Fibroblast of skin of scalp (primary cell): ENCODE data around the gene FZD7.

Experiments used
- DNase-seq: peaks from one replicate; pipeline ENCODE4 v3.0.0-alpha.2; 2013

The FZD7 gene

DNA sequence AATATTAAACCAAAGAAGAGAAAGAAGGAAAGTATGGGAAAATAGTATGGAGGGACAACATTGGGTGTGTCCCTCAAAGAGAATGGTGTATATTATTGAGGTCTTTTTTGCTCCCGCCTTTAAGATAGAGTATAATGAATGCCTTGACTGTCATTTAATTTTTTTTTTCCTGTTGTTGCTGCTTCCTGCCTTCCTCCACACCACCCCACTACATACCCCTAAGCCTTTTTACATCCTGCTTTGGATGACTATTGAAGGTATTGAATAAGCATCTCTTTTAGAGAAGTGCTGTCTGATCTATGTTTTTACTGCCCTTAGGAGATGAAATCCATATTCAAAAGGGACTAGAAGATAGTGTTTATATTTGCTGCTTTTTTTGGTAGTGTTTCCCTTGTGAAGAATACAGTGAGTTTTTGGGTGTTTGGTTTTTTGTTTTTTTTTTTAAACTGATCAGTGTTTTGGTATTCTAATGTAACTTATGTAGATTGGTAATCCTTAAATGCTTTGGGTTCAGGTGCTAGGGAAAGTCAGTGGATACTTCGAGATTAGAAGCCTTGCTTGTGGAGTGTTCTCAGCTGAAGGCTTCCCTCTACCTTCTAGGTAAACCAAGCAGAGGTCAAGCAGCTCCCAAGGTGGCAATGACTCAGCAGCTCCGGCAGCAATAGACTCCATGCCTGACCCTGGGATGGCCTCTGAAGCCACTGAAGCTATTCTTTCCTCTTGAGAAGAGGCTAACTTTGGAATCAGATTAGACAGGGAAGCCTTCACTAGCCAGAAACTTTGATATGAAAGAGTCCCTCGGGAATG lies 5.0 kb downstream of the FZD7 start:
- DNase-seq = peak; percentile 47

GRCh38 chr2:202039278-202040078 lies 5.8 kb downstream of the FZD7 start:
- DNase-seq = no peak

DNA sequence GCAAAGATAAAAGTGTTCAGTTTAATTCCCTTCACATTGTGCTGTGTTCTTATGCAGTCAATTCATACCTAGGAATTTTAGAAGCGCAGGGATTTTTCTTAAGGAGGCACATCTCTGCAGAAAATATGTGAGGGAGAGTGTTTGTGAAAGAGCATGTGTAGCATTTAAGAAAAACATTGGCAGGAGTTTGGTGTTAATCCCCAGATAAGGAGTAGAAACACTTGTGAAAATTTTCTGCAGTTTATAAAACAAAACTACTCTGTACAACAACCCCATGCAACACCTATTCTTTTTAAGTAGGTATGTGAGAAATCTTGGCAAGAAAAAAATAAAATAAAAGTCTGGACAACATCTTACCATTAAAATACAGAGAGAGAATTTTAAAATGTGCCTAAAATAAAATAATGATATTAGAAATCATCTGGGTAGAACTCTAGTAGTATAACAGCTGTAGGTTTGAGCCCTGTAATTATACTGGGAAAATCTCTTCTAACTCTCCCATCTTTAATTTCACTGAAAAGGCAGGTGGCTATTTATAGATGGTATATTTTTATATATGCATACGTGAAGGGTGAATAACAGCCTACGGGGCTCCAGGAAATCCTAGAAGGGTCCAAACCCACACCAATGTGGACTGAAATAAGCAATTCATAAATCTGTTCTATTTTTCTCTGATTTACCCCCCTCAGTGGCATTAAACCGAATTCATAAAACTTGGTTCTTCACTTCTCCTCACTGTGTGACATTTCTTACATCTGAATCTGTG lies 6.6 kb downstream of the FZD7 start:
- no peak for DNase-seq

DNA sequence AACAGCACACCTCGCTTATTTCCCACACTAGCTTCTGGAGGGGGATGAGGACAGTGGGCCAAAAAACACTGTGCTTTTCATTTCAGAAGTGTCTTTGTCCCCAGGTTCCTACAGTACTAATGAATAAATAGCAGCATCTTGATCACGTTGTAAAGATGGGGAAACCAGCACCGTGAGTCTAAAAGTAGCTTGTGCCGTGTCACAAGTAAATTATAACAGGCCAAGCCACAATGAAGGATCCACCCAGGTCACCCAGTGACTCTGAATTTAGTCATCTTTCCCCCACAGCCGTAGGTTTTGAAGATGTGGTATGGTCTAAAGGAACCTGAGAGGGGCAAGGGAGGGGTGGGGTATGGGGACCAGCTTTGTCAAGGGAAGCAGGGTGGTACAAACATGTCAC lies 8.8 kb downstream of the FZD7 start:
- no peak for DNase-seq

DNA sequence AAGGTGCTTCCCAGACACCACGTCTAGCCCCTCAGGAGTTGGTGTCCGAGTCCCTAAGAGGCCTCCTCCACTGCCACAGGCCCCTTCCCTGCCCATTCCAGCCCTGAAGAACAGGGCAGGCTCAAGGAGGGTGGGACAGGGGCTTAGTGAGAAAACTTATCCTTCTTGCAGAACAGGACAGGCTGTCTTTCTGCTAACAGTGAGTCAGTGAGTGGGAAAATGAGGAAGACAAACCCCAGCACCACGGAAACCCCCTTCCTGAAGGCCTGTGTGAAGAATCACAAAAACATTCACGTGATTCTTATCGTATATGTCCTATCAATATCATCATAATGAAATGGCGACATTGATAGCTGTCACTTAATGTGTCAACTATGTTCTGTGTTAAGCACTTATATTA lies 9.8 kb downstream of the FZD7 start:
- no peak for DNase-seq

DNA sequence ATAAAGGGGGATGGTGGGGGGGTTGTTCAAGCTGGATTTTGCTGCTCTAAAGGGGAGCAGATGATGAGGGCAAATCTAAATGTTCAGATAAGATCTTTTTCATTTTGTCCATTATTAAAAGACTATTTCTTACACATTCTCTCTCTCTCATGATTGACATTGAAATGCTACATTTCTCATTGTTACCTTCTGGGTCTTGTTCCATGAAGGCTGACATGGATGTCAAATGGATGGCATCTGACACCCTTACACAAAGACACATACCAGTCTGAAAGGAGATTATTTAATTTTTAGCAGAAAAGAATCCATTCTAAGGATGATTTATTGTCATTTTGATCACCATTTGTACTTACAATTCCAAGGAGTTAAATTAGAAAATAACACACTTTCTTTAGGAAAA lies 11.1 kb downstream of the FZD7 start:
- no peak for DNase-seq

- no peak for DNase-seq
Measured at GRCh38 chr2:202046572-202046971, 12.9 kb downstream of the FZD7 start.

DNA sequence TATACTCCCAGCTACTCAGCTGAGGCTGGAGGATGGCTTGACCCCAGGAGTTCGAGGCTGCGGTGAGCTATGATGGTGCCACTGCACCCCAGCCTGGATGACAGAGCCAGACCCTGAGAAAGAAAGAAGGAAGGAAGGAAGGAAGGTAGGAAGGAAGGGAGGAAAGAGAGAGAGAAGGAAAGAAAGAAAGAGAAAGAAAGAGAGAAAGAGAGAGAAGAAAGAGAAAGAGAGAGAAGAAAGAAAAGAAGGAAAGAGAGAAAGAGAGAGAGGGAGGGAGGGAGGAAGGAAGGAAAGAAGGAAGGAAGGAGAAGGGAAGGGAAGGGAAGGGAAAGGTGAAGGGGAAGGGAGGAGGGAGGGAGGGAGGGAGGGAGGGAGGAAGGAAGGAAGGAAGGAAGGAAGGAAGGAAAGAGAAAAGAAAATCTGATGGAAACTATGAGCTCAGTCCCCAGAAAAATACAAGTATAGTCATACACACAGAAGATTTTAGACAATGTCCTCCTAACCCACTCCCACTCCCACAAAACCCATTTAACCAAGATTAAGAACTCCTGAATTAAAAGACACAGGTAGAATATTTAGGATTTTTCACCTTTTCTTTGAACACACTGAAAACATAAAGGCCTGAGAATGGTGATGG lies 15.6 kb downstream of the FZD7 start:
- DNase-seq = no peak

GRCh38 chr2:202049840-202050239 lies 16.2 kb downstream of the FZD7 start:
- DNase-seq = no peak

- no peak for DNase-seq
Measured at GRCh38 chr2:202050652-202051051, 17.0 kb downstream of the FZD7 start.

- peak; percentile 81 for DNase-seq
Measured at GRCh38 chr2:202051499-202052161, 18.0 kb downstream of the FZD7 start.

- no peak for DNase-seq
Measured at GRCh38 chr2:202052235-202052634, 18.6 kb downstream of the FZD7 start.

DNA sequence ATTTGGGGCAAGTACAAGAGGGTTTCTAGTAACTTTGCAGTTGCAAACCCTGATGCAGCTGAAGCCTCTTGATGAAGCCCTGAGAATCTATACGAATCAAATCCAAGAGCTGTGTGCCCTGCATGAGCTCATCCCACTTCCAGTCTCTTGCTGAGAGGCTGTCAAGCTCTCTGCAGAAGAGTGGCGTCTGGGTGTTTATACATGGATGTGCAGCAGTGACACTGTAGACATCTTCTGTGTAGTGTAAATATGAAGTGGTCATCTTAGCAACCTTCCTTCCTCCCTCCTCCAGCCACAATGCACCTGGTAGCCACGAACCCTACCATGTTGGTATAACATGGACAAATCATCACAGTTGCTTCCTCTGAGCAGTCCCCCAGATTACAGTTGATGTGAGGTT lies 21.0 kb downstream of the FZD7 start:
- DNase-seq = no peak

GRCh38 chr2:202056611-202057010 lies 23.0 kb downstream of the FZD7 start:
- peak; percentile 36 for DNase-seq

- no peak for DNase-seq
Measured at GRCh38 chr2:202060218-202060617, 26.6 kb downstream of the FZD7 start.

DNA sequence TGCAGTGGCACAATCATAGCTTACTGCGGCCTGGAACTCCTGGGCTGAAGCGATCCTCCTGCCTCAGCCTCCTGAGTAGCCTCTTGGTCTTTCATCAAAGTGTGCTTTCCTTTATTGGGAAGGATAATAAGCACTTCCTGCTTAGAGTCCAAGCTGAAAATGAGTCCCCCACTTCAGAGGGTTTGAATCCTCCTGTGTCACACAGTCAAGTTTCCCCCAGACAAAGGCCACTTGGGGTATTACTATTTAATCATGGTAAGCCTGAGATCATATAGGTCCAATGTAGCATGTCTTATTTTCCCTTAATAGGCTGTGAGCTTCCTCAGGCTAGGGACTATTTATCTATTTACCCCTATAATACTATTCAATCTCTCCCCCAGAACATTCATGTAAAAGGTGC lies 28.0 kb downstream of the FZD7 start:
- DNase-seq = no peak

DNA sequence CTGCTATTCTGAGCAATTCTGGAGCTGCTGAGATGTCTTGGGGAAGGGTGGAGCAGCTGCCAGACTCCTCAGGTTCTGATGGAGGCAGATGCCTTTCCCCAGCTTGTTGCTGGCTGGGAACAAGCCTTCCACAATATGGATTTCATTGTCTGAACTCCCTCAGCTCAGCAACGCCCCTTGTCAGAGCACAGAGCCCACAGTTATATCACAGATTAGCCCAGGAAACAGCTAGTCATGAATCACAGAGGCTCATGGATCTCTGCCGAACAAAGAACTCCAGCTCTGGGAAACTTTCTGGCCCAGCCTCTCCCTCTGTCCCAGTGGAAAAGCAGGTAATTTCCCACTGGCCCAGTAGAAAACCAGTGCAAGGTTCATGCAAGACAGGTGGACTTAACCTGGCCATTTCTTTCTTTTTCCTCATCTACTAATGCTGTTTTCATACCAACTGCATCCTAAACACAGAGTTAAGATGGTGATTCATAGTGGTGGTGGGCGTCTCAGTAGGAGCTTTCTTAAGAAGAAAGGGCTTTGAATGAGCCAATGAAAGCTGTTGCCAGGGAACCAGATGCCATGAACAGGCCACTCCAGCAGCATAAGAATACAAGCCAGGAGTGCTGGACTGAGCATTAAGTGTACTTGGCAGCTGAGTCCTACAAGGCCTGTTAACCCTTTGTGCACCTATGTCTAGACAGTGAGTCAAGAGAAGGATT lies 30.7 kb downstream of the FZD7 start:
- DNase-seq = peak; percentile 80

- DNase-seq = no peak
Measured at GRCh38 chr2:202064881-202065230, 31.2 kb downstream of the FZD7 start.

DNA sequence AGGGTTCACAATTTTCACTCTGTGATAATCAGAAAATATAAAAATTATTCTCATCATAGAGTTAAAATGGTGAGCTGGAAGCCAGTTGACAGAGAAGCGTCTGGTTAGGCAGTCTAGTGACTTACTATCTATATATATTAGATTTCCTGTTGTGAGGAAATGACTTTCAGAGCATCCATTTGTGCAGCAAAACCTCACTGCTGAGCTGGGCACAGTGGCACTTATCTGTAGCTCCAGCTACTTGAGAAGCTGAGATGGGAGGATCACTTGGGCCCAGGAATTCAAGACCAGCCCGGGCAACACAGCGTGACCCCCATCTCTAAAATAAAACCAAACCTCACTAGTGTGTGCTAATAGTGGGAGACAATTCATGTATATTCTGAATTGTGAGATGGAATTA lies 32.2 kb downstream of the FZD7 start:
- DNase-seq = no peak

DNA sequence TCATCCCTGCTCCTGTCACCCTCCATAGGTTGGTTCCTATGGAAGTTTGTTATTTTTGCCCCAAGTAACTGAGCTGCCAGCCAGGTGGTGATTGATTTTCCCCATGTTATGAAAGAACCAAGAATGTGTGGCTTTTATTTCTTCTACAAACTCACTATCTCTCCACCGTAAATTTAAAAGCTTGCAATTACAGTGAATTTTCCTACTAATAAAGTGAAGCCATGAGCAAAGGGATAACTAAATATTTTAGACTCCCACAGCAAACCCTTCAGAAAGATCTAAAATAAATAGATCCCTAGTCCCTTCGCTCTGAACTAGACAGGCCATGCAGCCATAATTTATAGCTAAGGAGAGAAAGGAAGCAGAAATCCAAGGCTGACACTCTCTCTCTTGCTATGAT lies 33.2 kb downstream of the FZD7 start:
- DNase-seq = no peak

- DNase-seq = no peak
Measured at GRCh38 chr2:202067589-202067988, 33.9 kb downstream of the FZD7 start.
